ENCODE results near the gene HMGB2.

- TF ChIP-seq CTCF (IDR thresholded peaks at IDR 0.05; ENCODE audit: poor library complexity, severe bottlenecking) (no peak), TAF1 (IDR thresholded peaks at IDR 0.05; ENCODE audit: low read depth) (no peak), EP300 (conservative IDR thresholded peaks at IDR 0.05; ENCODE audit: poor library complexity, severe bottlenecking) (no peak), SMC3 (conservative IDR thresholded peaks at IDR 0.05; ENCODE audit: poor library complexity) (no peak), RAD21 (conservative IDR thresholded peaks at IDR 0.05) (no peak)
These were observed 47.5 kb upstream of the HMGB2 start for GRCh38 chr4:173381610-173382009.
